Neutrophil (primary cell): Measurements from ENCODE around the gene RILPL1.
"Not testable (repeated sequence)": the region's sequence is repeated elsewhere in the genome, so short reads cannot be mapped to it uniquely, and the experiment has no call there.

Experiments
- H3K27ac ChIP-seq: fragments of 200-600 bp; sonication (generic); 2 replicates; pipeline ENCODE4 v1.5.1; 2016; ENCODE audit warnings: mild to moderate bottlenecking, moderate library complexity
- H3K27me3 ChIP-seq: fragments of 200-600 bp; sonication (generic); 2 replicates; pipeline ENCODE4 v1.6.0; 2016; ENCODE audit warnings: mild to moderate bottlenecking
- H3K36me3 ChIP-seq: fragments of 200-600 bp; sonication (generic); 2 replicates; pipeline ENCODE4 v1.5.1; 2017
- H3K4me1 ChIP-seq, 2 experiments: fragments of 200-600 bp in 1 of 2; sonication (generic) in 1 of 2; 1 replicate in 1 of 2; 2 replicates in 1 of 2; pipeline versions ENCODE4 v1.5.1 to v1.6.1; 2013 to 2016; ENCODE audit warnings: low read depth in 1 of 2, low read length in 1 of 2, mild to moderate bottlenecking in 1 of 2, moderate library complexity in 1 of 2; ENCODE audit not compliant: control insufficient read depth in 1 of 2, insufficient read depth in 1 of 2
- H3K4me3 ChIP-seq, 2 experiments: fragments of 200-600 bp in 1 of 2; sonication (generic) in 1 of 2; 1 replicate in 1 of 2; 2 replicates in 1 of 2; pipeline ENCODE4 v1.5.1; 2013 to 2016; ENCODE audit warnings: low read depth in 1 of 2, low read length in 1 of 2, mild to moderate bottlenecking in 1 of 2, moderate library complexity in 1 of 2
- H3K9me3 ChIP-seq: fragments of 200-600 bp; sonication (generic); 2 replicates; pipeline ENCODE4 v1.5.1; 2016
- TF ChIP-seq, protein P1 (sequence below): fragments of 200-600 bp; sonication (generic); IDR thresholded peaks from 2 replicates; pipeline ENCODE4 v1.5.1; 2016; ENCODE audit warnings: antibody characterized with exemption

Gene RILPL1

DNA sequence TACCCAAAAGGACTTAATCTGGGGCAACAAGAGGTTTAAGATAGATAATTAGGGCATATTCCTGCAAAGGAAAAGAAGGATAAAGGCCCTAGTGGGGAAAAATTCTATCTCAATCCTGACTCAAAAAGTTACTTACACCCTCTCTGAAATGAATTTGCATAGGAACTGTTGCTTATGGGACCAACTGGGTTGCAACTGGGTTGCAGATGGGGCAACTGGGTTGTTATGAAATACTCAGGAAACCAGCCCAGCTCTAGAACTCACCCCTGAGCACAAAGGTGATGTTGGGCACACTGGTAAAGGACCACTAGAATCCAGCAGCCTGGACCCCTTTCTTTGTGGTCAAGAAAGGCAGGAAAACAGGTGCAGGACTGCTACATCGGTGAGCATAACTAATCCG is 17.2 kb upstream of the RILPL1 start:
- Histone ChIP-seq H3K27me3 (no peaks in the 10 kb centered on the region), H3K9me3 (no peaks in the 10 kb centered on the region), H3K4me1 (peaks cover 79% of the 10 kb centered on the region in 2 experiments), H3K27ac (peak overlapping the region; percentile 84), H3K4me3 (peak overlapping the region; percentile 8 to 36), H3K36me3 (no peaks in the 10 kb centered on the region)
- TF ChIP-seq, protein P1, sequence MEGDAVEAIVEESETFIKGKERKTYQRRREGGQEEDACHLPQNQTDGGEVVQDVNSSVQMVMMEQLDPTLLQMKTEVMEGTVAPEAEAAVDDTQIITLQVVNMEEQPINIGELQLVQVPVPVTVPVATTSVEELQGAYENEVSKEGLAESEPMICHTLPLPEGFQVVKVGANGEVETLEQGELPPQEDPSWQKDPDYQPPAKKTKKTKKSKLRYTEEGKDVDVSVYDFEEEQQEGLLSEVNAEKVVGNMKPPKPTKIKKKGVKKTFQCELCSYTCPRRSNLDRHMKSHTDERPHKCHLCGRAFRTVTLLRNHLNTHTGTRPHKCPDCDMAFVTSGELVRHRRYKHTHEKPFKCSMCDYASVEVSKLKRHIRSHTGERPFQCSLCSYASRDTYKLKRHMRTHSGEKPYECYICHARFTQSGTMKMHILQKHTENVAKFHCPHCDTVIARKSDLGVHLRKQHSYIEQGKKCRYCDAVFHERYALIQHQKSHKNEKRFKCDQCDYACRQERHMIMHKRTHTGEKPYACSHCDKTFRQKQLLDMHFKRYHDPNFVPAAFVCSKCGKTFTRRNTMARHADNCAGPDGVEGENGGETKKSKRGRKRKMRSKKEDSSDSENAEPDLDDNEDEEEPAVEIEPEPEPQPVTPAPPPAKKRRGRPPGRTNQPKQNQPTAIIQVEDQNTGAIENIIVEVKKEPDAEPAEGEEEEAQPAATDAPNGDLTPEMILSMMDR, result no peak

DNA sequence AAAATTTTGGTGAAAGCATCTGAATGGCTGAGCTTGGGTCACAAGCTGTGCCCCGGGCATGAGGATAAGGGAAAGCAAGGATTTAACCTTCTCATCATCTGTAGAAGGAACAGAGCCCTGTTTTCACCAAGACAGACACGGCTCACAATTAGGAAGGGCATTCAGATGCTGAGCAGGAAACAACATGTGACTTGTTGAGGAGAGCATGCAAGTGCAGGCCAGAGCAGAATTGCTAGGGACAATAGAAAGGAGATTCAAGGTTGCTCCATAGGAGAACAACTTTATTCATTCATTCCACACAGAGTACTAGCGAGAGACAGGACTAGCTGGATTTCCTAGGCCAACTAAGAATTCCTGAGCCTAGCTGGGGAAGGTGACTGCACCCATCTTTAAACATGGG is 14.6 kb upstream of the RILPL1 start:
- no peaks in the 10 kb centered on the region for H3K9me3 ChIP-seq
- H3K36me3 ChIP-seq, result no peaks in the 10 kb centered on the region
- TF ChIP-seq, protein P1, result no peak
- no peaks in the 10 kb centered on the region for H3K27me3 ChIP-seq
- H3K4me1 ChIP-seq, result peaks cover 53% of the 10 kb centered on the region in 2 experiments
- no peak overlapping the region for H3K27ac ChIP-seq
- H3K4me3 ChIP-seq, result no peak overlapping the region

DNA sequence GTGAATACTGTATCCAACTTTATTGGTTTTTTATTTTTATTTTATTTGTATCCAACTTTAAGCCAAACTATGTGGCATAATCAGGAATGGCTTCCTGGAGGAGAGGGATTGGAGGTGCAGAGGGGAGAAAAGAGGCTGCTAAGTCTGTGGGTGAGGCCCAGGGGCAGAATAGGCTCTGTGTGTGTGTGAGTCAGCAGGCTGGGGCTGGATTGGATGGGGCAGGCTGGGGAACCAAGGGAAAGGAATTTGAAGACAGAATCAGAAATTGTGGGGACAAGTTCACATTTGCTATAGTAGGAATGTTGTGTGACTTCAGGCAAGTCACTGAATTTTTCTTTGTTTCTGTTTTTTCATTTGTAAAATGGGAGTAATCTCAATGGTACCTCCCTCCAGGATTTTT is 12.8 kb upstream of the RILPL1 start:
- TF ChIP-seq, protein P1, result no peak
- Histone ChIP-seq H3K27ac (no peak overlapping the region), H3K36me3 (no peaks in the 10 kb centered on the region), H3K4me3 (no peak overlapping the region), H3K27me3 (no peaks in the 10 kb centered on the region), H3K9me3 (no peaks in the 10 kb centered on the region), H3K4me1 (peaks cover 35% of the 10 kb centered on the region in 2 experiments)

DNA sequence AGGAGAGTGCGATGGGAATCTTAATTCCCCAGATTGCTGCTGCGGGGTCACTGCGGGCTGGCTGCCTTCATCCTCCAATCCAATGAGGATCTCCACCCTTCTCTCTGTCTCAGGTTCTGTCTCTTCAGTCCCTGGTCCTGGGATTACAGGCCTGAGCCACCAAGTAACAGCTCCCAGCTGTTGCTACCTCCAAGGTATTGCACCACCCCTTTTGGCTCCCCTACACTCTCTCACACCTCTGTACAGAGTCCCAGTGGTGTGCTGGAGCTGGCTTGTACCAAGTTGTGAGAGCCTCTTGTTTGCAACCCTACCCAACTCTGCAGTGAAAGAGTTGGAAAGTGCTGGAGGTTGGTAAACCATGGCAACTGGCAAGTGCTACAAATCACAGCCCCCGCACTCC is 10.0 kb upstream of the RILPL1 start:
- peaks cover 7 to 8% of the 10 kb centered on the region in 2 experiments for H3K4me1 ChIP-seq
- H3K27me3 ChIP-seq, result no peaks in the 10 kb centered on the region
- H3K4me3 ChIP-seq, result no peak overlapping the region
- no peaks in the 10 kb centered on the region for H3K9me3 ChIP-seq
- no peak overlapping the region for H3K27ac ChIP-seq
- TF ChIP-seq, protein P1, result no peak
- no peaks in the 10 kb centered on the region for H3K36me3 ChIP-seq

DNA sequence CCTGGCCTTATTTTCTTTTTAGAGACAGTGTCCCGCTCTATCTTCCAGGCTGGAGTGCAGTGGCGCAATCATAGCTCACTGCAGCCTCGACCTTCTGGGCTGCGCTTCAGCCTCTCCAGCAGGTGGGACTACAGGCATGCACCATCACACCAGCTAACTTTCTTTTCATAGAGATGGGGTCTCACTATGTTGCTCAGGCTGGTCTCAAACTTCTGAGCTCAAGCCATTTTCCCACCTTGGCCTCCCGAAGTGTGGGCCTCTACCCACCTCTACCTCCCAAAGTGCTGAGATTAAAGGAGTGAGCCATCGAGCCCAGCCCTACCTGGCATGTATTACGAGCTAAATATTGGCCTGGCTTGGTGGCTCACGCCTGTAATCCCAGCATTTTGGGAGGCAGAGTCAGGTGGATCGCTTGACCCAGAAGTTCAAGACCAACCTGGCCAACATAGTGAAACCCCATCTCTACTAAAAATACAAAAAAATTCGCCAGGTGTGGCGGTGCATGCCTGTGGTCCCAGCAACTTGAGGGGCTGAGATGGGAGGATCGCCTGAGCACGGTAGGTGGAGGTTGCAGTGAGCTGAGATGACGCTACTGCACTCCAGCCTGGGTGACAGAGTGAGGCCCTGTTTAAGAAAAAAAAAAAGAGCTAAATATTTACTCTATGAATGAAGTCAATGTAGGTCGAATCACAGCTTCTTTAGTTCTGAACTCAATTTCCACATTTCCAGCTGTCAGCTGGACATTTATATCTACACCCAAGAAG is 7.6 kb upstream of the RILPL1 start:
- Histone ChIP-seq H3K36me3 (no peaks in the 10 kb centered on the region), H3K27ac (no peak overlapping the region), H3K27me3 (peaks cover 4% of the 10 kb centered on the region), H3K4me3 (no peak overlapping the region), H3K9me3 (no peaks in the 10 kb centered on the region), H3K4me1 (no peaks in the 10 kb centered on the region)
- TF ChIP-seq, protein P1, result no peak

DNA sequence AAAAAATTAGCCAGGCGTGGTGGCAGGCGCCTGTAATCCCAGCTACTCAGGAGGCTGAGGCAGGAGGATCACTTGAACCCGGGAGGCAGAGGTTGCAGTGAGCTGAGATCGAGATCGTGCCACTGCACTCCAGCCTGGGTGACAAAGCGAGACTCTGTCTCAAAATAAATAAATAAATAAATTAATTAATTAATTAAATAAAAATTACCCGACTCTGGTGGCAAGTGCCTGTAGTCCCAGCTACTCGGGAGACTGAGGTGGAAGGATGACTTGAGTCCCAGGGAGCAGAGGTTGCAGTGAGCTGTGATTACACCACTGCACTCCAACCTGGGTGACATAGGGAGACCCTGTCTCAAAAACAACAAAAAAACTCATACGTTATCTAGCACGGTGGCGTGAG is 2.4 kb upstream of the RILPL1 start:
- Histone ChIP-seq H3K4me1 (peaks cover 27 to 30% of the 10 kb centered on the region in 2 experiments), H3K27me3 (peaks cover 19% of the 10 kb centered on the region)
- H3K9me3 ChIP-seq, H3K27ac ChIP-seq, H3K36me3 ChIP-seq, H3K4me3 ChIP-seq: not testable (repeated sequence)
